ENCODE results near the gene INSM1. TPM values are rescaled to one million over a fixed set of nuclear protein-coding genes. Genes with fewer than 3 reads are reported as not detected.

The INSM1 gene
- total and polyA plus RNA-seq, 7 donors: 0.36 to 1.4 (median 0.80) TPM; not detected in 2

DNA sequence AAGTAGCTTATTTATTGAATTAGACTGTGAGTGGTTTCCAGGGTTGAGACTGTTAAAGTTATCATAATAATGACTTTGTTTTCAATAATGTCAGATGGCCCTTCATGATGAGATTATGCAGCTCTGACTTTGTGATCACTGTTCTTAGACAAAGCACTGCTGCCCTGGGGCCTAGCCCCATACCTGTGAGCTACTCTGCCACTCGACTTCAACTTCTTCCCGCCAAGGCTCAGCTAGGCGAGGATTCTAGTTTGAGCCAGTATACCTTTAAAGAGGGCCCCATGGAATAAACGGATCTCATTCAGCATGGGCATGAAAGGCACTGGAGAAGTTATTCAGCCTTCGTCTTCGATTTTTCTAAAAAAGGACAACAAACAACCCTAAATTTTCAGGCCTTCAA is 45.0 kb upstream of the INSM1 start:
- Histone ChIP-seq H3K27me3 (no peaks in the 10 kb centered on the region), H3K27ac (no peak overlapping the region), H3K4me3 (no peak overlapping the region), H3K4me1 (no peaks in the 10 kb centered on the region), H3K36me3 (no peaks in the 10 kb centered on the region), H3K9me3 (no peaks in the 10 kb centered on the region)
- no peak for DNase-seq
- WGBS, 2 donors: 86 to 89% methylated on average over 6 of the region's 6 CpGs
- TF ChIP-seq, protein P1, sequence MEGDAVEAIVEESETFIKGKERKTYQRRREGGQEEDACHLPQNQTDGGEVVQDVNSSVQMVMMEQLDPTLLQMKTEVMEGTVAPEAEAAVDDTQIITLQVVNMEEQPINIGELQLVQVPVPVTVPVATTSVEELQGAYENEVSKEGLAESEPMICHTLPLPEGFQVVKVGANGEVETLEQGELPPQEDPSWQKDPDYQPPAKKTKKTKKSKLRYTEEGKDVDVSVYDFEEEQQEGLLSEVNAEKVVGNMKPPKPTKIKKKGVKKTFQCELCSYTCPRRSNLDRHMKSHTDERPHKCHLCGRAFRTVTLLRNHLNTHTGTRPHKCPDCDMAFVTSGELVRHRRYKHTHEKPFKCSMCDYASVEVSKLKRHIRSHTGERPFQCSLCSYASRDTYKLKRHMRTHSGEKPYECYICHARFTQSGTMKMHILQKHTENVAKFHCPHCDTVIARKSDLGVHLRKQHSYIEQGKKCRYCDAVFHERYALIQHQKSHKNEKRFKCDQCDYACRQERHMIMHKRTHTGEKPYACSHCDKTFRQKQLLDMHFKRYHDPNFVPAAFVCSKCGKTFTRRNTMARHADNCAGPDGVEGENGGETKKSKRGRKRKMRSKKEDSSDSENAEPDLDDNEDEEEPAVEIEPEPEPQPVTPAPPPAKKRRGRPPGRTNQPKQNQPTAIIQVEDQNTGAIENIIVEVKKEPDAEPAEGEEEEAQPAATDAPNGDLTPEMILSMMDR (IDR thresholded peaks at IDR 0.05): no peak
- TF ChIP-seq POLR2AphosphoS5 (IDR thresholded peaks at IDR 0.05): no peak
- no peak for TF ChIP-seq EP300 (IDR thresholded peaks at IDR 0.05)
- TF ChIP-seq POLR2A (IDR thresholded peaks at IDR 0.05): no peak
- intact Hi-C loops (cut with DNase I): no loop called here

DNA sequence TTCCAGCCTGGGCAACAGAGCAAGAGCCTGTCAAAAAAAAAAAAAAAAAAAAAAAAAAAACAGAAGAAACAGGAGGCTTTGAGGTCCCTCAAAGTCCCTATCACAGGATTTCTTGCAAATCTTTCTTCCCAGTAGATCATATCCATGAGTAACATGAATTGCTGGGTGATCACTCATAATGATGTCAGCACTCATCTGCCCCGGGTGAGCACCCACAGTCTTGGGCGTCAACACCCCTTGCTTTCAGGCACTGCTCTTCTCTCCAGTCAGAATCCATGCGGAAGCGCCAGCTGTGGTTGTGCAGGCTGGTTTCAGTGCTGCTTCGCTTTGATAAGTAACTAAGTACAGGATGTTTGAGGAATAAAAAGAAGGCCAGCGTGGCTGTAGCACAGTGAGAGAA is 40.2 kb upstream of the INSM1 start:
- intact Hi-C loops (cut with DNase I): no loop called here
- DNase-seq: no peak
- WGBS, 2 donors: 95% methylated on average over 6 of the region's 6 CpGs
- H3K27ac ChIP-seq: no peak overlapping the region
- no peaks in the 10 kb centered on the region for H3K36me3 ChIP-seq
- TF ChIP-seq, protein P1 (IDR thresholded peaks at IDR 0.05): no peak
- TF ChIP-seq POLR2A (IDR thresholded peaks at IDR 0.05) (no peak), POLR2AphosphoS5 (IDR thresholded peaks at IDR 0.05) (no peak), EP300 (IDR thresholded peaks at IDR 0.05) (no peak)
- no peaks in the 10 kb centered on the region for H3K27me3 ChIP-seq
- no peaks in the 10 kb centered on the region for H3K9me3 ChIP-seq
- no peak overlapping the region for H3K4me3 ChIP-seq
- H3K4me1 ChIP-seq: no peaks in the 10 kb centered on the region

DNA sequence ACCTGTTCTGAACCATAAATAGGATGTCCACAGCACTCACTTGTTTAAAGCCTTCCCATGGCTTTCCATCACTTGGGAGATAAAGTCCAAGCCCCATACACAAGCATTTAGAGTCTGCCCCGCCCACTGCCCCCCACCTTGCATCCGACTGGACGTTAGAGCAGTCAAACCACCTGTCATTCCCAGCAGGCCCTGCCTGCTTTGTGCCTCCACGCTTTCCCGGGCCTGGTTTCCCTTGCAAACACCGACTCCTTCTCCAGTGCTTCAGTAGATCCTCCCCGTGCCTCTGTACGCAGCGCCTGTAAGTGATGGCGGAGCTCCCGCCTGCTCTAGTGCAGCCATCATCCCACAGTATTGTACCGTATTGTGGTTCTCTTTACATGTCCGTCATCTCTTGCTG is 38.3 kb upstream of the INSM1 start:
- no peaks in the 10 kb centered on the region for H3K4me1 ChIP-seq
- intact Hi-C loops (cut with DNase I): no loop called here
- no peaks in the 10 kb centered on the region for H3K27me3 ChIP-seq
- no peak overlapping the region for H3K27ac ChIP-seq
- TF ChIP-seq POLR2A (IDR thresholded peaks at IDR 0.05): no peak
- no peak for TF ChIP-seq EP300 (IDR thresholded peaks at IDR 0.05)
- TF ChIP-seq, protein P1 (IDR thresholded peaks at IDR 0.05): no peak
- TF ChIP-seq POLR2AphosphoS5 (IDR thresholded peaks at IDR 0.05): no peak
- no peak for DNase-seq
- no peak overlapping the region for H3K4me3 ChIP-seq
- no peaks in the 10 kb centered on the region for H3K36me3 ChIP-seq
- 86 to 89% methylated on average over 13 of the region's 13 CpGs for WGBS, 2 donors
- H3K9me3 ChIP-seq: no peaks in the 10 kb centered on the region

GRCh38 chr20:20331156-20331555 is 36.7 kb upstream of the INSM1 start:
- WGBS, 2 donors: 25 to 57% methylated on average over 1 of the region's 1 CpG
- H3K27ac ChIP-seq: no peak overlapping the region
- peaks cover 0 to 3% (median 0%) of the 10 kb centered on the region in 4 donors for H3K9me3 ChIP-seq
- TF ChIP-seq POLR2AphosphoS5 (IDR thresholded peaks at IDR 0.05): no peak
- TF ChIP-seq, protein P1 (IDR thresholded peaks at IDR 0.05): no peak
- TF ChIP-seq POLR2A (IDR thresholded peaks at IDR 0.05): no peak
- TF ChIP-seq EP300 (IDR thresholded peaks at IDR 0.05): no peak
- no peak for DNase-seq
- H3K27me3 ChIP-seq: peaks cover 0 to 4% (median 0%) of the 10 kb centered on the region in 3 donors
- intact Hi-C loops (cut with DNase I): no loop called here
- no peaks in the 10 kb centered on the region for H3K4me1 ChIP-seq
- no peaks in the 10 kb centered on the region for H3K36me3 ChIP-seq
- no peak overlapping the region for H3K4me3 ChIP-seq

DNA sequence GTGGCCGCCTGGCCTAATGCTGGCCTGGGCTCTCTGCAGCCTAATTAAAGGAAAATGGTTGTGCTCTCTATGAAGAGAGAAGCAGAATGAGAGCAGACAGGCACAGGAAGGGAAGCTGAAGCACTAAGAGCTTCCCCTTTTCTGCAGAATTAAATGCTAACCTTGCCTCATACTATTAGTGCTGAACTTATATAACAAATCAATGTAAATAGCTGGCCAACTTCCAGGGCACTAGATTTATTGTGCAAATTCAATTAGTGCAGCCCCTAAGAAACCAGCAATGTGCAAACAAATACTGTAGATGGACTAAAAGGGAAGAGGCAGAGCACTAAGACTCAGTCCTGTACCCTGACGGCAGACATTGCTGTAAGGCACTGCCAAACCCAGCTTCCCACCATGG is 36.1 kb upstream of the INSM1 start:
- intact Hi-C loops (cut with DNase I): no loop called here
- TF ChIP-seq POLR2AphosphoS5 (IDR thresholded peaks at IDR 0.05) (no peak), POLR2A (IDR thresholded peaks at IDR 0.05) (no peak)

More for the DNA sequence above, 36.1 kb upstream of the INSM1 start:
- Histone ChIP-seq H3K4me3 (no peak overlapping the region), H3K27ac (no peak overlapping the region), H3K36me3 (no peaks in the 10 kb centered on the region), H3K4me1 (no peaks in the 10 kb centered on the region), H3K9me3 (peaks cover 0 to 3% (median 0%) of the 10 kb centered on the region in 4 donors), H3K27me3 (peaks cover 0 to 4% (median 0%) of the 10 kb centered on the region in 3 donors)
- DNase-seq: no peak
- whole genome bisulfite sequencing, 2 donors: 83 to 90% methylated on average over 2 of the region's 2 CpGs

All from sigmoid colon (tissue), 7 donors.